ENCODE results near the gene SAMD1. TPM values are rescaled to one million over a fixed set of nuclear protein-coding genes. Genes with fewer than 3 reads are reported as not detected.

SAMD1 gene
- total and polyA plus RNA-seq, 7 donors: 27.3 to 99.9 (median 40.3) TPM

DNA sequence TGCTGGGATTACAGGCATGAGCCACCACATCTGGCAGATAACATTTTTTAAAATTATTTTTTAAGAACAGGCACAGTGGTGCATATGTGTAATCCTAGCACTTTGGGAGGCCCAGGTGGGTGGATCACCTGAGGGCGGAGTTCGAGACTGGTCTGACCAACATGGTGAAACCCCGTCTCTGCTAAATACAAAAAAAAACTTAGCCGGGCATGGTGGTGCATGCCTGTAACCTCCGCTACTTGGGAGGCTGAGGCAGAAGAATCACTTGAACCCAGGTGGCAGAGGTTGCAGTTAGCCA, 28.0 kb downstream of the SAMD1 start:
- TF ChIP-seq, protein P1, sequence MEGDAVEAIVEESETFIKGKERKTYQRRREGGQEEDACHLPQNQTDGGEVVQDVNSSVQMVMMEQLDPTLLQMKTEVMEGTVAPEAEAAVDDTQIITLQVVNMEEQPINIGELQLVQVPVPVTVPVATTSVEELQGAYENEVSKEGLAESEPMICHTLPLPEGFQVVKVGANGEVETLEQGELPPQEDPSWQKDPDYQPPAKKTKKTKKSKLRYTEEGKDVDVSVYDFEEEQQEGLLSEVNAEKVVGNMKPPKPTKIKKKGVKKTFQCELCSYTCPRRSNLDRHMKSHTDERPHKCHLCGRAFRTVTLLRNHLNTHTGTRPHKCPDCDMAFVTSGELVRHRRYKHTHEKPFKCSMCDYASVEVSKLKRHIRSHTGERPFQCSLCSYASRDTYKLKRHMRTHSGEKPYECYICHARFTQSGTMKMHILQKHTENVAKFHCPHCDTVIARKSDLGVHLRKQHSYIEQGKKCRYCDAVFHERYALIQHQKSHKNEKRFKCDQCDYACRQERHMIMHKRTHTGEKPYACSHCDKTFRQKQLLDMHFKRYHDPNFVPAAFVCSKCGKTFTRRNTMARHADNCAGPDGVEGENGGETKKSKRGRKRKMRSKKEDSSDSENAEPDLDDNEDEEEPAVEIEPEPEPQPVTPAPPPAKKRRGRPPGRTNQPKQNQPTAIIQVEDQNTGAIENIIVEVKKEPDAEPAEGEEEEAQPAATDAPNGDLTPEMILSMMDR (IDR thresholded peaks at IDR 0.05): no peak
- Histone ChIP-seq H3K4me3 (no peak overlapping the region), H3K9me3 (no peaks in the 10 kb centered on the region), H3K4me1 (no peaks in the 10 kb centered on the region), H3K27me3 (ENCODE audit: insufficient read depth in 3 of 3, low read length in 2 of 3) (peaks cover 0 to 36% (median 14%) of the 10 kb centered on the region in 3 donors), H3K36me3 (ENCODE audit: insufficient read depth in 1 of 2, low read depth in 1 of 2) (no peaks in the 10 kb centered on the region), H3K27ac (no peak overlapping the region)
- WGBS, 3 donors: 80 to 88% (median 81%) methylated on average over 5 of the region's 5 CpGs
- ATAC-seq (no peak), DNase-seq (no peak)
- intact Hi-C loops (cut with DNase I): no loop called here

DNA sequence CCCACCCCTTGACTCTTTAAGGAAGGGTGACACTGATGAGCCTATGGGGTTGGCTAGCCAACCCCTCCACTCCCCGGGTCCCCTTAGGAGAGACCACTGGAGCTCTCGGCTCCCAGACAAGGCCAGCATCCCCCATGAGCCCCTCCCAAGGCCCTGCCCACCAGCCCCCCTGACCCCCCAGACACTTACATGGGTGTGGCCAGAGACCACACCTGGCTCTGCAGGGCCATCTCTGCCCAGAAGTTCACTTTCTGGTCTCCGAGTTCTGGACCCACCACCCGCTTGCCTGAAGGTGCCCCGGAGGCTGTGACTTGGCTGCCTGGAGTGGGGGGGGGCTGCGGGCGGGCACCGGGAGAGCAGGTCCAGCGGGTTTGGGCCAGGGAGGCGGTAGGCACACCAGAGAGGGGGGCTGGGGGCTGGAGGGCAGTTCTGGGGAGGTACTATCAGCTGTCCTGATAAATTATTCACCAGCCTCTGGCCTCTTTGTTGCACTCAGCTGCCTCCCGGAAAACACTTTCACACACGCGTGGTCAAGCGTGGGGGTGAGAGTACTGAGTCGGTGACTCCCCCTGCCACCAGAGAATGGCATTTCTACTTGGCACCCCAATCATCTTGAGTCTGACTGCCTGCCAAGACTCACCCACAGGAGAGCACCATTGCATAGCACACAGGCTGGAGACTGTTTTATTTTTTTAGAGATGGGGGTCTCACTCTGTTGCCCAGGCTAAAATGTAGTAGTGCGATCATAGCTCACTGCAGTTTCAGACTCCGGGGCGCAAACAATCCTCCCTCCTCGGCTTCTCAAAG, 28.6 kb downstream of the SAMD1 start, which contains the start of gene PALM3:
PALM3 (minus strand) TSS at position 326 of the 807 bp plus-strand sequence; CDS start at position 230, 96 bp downstream.
- ATAC-seq: no peak
- H3K27me3 ChIP-seq (ENCODE audit: insufficient read depth in 3 of 3, low read length in 2 of 3): peaks cover 0 to 40% (median 16%) of the 10 kb centered on the region in 3 donors

DNA sequence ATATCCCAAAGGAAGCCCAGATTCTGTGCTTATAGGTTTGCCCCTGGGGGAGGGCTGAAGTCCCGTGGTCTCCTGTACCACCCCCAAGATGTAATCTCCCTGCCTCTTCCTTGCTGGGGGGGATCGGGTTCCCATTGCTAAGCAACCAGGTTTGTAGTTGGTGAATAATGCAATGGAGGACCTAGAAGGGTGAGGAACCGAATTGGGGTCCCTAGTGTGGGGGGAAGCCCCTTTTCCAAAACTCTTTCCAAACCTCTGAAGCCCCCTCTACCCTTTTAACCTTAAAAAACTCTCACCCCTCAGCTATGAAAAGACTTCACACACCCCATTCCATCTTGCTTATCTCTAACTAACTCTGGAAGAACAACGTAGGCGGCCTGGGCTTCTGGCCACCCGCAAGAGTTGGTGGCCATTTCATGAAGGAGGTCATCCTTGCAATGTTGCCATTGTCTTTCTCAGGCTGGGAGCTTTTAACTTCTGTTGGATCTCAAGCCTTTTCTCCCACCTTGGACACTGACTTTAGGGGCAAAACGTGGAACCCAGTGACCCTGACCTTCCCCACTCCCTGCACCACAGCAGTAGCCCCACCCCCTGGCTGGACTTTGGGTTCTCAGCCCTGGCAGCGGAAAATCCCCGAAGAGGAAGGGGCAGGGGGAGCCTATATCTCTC, 29.3 kb downstream of the SAMD1 start:
- H3K4me3 ChIP-seq: no peak overlapping the region
- H3K36me3 ChIP-seq (ENCODE audit: insufficient read depth in 1 of 2, low read depth in 1 of 2): no peaks in the 10 kb centered on the region
- H3K27me3 ChIP-seq (ENCODE audit: insufficient read depth in 3 of 3, low read length in 2 of 3): peaks cover 0 to 43% (median 19%) of the 10 kb centered on the region in 3 donors
- no peaks in the 10 kb centered on the region for H3K9me3 ChIP-seq
- H3K4me1 ChIP-seq: no peaks in the 10 kb centered on the region
- H3K27ac ChIP-seq: no peak overlapping the region
- DNase-seq (no peak), ATAC-seq (no peak)
- TF ChIP-seq, protein P1 (IDR thresholded peaks at IDR 0.05): no peak
- intact Hi-C loops (cut with DNase I): no loop called here
- WGBS, 3 donors: 50 to 54% (median 51%) methylated on average over 9 of the region's 9 CpGs

More for the DNA sequence above, 28.6 kb downstream of the SAMD1 start, which contains the start of gene PALM3:
- DNase-seq: no peak
- TF ChIP-seq, protein P1 (IDR thresholded peaks at IDR 0.05): no peak
- WGBS, 3 donors: 47 to 57% (median 53%) methylated on average over 18 to 19 of the region's 19 CpGs
- Histone ChIP-seq H3K27ac (no peak within 1 kb of the TSS), H3K36me3 (ENCODE audit: insufficient read depth in 1 of 2, low read depth in 1 of 2) (no peaks in the 10 kb centered on the region), H3K4me3 (no peak within 1 kb of the TSS), H3K4me1 (no peaks in the 10 kb centered on the region), H3K9me3 (no peaks in the 10 kb centered on the region)
- intact Hi-C loops (cut with DNase I): no loop called here

DNA sequence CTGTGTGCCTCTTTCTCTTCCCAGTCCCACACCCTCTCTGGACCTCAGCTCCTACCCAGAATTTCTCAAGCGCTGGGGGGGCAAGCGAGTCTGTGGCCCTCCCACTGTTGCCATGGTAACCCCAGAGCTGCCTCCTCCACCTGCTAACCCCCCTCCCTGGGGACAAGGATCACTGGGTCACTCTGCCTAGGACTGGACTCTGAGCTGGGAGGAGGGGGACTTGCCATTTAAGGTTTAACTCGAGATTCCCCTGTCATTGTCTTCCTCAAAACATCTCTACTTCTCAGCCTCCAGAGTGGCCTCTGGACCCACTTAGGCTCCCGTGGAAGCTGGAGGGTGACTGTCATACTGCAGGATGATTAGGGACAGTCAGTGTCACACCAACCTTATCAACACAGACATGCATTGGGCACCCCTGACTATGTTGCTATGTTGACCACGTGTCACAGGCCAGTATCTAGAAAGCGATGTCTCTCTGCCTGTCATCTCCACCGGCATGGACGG, 30.8 kb downstream of the SAMD1 start:
- Histone ChIP-seq H3K36me3 (ENCODE audit: insufficient read depth in 1 of 2, low read depth in 1 of 2) (no peaks in the 10 kb centered on the region), H3K4me3 (no peak overlapping the region), H3K9me3 (no peaks in the 10 kb centered on the region), H3K27me3 (ENCODE audit: insufficient read depth in 3 of 3, low read length in 2 of 3) (peaks cover 0 to 43% (median 19%) of the 10 kb centered on the region in 3 donors), H3K4me1 (no peaks in the 10 kb centered on the region), H3K27ac (no peak overlapping the region)
- intact Hi-C loops (cut with DNase I): no loop called here
- DNase-seq: no peak
- TF ChIP-seq, protein P1 (IDR thresholded peaks at IDR 0.05): no peak
- 46 to 56% (median 52%) methylated on average over 8 of the region's 8 CpGs for WGBS, 3 donors
- no peak for ATAC-seq
